Upper lobe of left lung (tissue), 6 donors: ENCODE data around the gene SPINT2. TPM values are rescaled to one million over a fixed set of nuclear protein-coding genes. Genes with fewer than 3 reads are reported as not detected.

Source experiments
- ATAC-seq, 2 donors: fragments of 200-7000 bp; cut with Tn5 transposase; one replicate each; pipeline ENCODE4 v1.9.1; 2022; ENCODE audit warnings: mild to moderate bottlenecking in 2 of 2, moderate library complexity in 2 of 2; ENCODE audit not compliant: low FRiP score in 2 of 2
- DNase-seq, 2 donors: peaks; one replicate each; pipeline ENCODE4 v3.0.0-alpha.2; 2019 to 2020
- H3K27ac ChIP-seq, 4 donors: fragments of 200-600 bp; sonication (generic); one replicate each; pipeline ENCODE4 v1.5.1; 2016 to 2019
- H3K27me3 ChIP-seq, 4 donors: fragments of 200-600 bp; sonication (generic); one replicate each; pipeline ENCODE4 v1.5.1; 2017 to 2019
- H3K36me3 ChIP-seq, 4 donors: fragments of 200-600 bp; sonication (generic); one replicate each; pipeline ENCODE4 v1.5.1; 2016 to 2019
- H3K4me1 ChIP-seq, 4 donors: fragments of 200-600 bp; sonication (generic); one replicate each; pipeline ENCODE4 v1.5.1; 2018 to 2019
- H3K4me3 ChIP-seq, 4 donors: fragments of 200-600 bp; sonication (generic); one replicate each; pipeline ENCODE4 v1.5.1; 2017 to 2019; ENCODE audit warnings: mild to moderate bottlenecking in 2 of 4, moderate library complexity in 1 of 4
- H3K9me3 ChIP-seq, 4 donors: fragments of 200-600 bp; sonication (generic); one replicate each; pipeline ENCODE4 v1.5.1; 2018 to 2019
- CTCF ChIP-seq, 6 experiments: fragments of 450-650 bp in 4 of 6; fragments of 200-600 bp in 2 of 6; sonication (generic) in 2 of 6; IDR thresholded peaks; one replicate each; pipeline ENCODE4 v1.5.1; 2016 to 2019; ENCODE audit warnings: antibody characterized with exemption in 6 of 6
- EP300 ChIP-seq, 4 donors: sonication (generic); formaldehyde crosslinking; IDR thresholded peaks; one replicate each; pipeline ENCODE4 v1.5.1; 2017; ENCODE audit warnings: antibody characterized with exemption in 4 of 4, control low read depth in 2 of 4
- POLR2A ChIP-seq, 4 donors: fragments of 450-650 bp; IDR thresholded peaks; one replicate each; pipeline ENCODE4 v1.5.1; 2016 to 2017; ENCODE audit warnings: antibody characterized with exemption in 4 of 4, mild to moderate bottlenecking in 2 of 4
- POLR2AphosphoS5 ChIP-seq, 2 donors: sonication (generic); formaldehyde crosslinking; IDR thresholded peaks; one replicate each; pipeline ENCODE4 v1.5.1; 2017; ENCODE audit warnings: antibody characterized with exemption in 2 of 2
- WGBS, 2 donors: methylation state at CpG; one replicate each; pipeline ENCODE4 v1.1.5; 2017 to 2018; 5-methylcytosine and 5-hydroxymethylcytosine counted together
- total RNA-seq, 6 donors: library from RNA; depleted of rRNA in 4 of 6; stranded (reverse); fragments of >200 nt in 4 of 6; gene quantifications; one replicate each; pipeline versions ENCODE4 v1.1.0 to v1.2.1, GENCODE V29; 2016 to 2021
- donor health status: DM: no; HTN: no; CAD: no; lungs with moderate emphysema.
- donor health status: DM: no; HTN: yes; CAD: no; lungs with severe emphysema.

The SPINT2 gene
- total RNA-seq, 6 donors from 2014 or later: 192 to 583 (median 317) TPM

GRCh38 chr19:38265213-38265861 lies 964 bp downstream of the SPINT2 start:
- 32 to 40% methylated on average over 14 of the region's 14 CpGs for WGBS, 2 donors
- Histone ChIP-seq H3K4me3 (peak overlapping the region; percentile 52 to 78 (median 72)), H3K4me1 (peaks cover 16 to 48% (median 31%) of the 10 kb centered on the region in 4 donors), H3K27me3 (no peaks in the 10 kb centered on the region), H3K36me3 (no peaks in the 10 kb centered on the region), H3K27ac (peak overlapping the region; percentile 91 to 97 (median 96)), H3K9me3 (no peaks in the 10 kb centered on the region)
- peak; percentile 3 to 44 for ATAC-seq
- DNase-seq: peak in 1 of 2 donors; percentile 77
- TF ChIP-seq POLR2A (IDR thresholded peaks at IDR 0.05): no peak
- TF ChIP-seq POLR2AphosphoS5 (IDR thresholded peaks at IDR 0.05): peak; percentile 19
- TF ChIP-seq CTCF (IDR thresholded peaks at IDR 0.05): peak in 1 of 6 experiments; percentile 8
- no peak for TF ChIP-seq EP300 (IDR thresholded peaks at IDR 0.05)

- DNase-seq (peak in 1 of 2 donors; percentile 63), ATAC-seq (no peak)
- H3K27me3 ChIP-seq: no peaks in the 10 kb centered on the region
- H3K36me3 ChIP-seq: no peaks in the 10 kb centered on the region
- H3K4me1 ChIP-seq: peaks cover 16 to 54% (median 32%) of the 10 kb centered on the region in 4 donors
- WGBS, 2 donors: 56 to 74% methylated on average over 12 of the region's 12 CpGs
- H3K4me3 ChIP-seq: peak overlapping the region in 3 of 4 donors; percentile 68 to 78 (median 76)
- H3K9me3 ChIP-seq: no peaks in the 10 kb centered on the region
- no peak for TF ChIP-seq POLR2A (IDR thresholded peaks at IDR 0.05)
- TF ChIP-seq EP300 (IDR thresholded peaks at IDR 0.05): no peak
- TF ChIP-seq POLR2AphosphoS5 (IDR thresholded peaks at IDR 0.05): no peak
- no peak for TF ChIP-seq CTCF (IDR thresholded peaks at IDR 0.05)
- peak overlapping the region; percentile 91 to 97 (median 96) for H3K27ac ChIP-seq
These were observed 1.6 kb downstream of the SPINT2 start for GRCh38 chr19:38265921-38266429.

- DNase-seq: no peak
- H3K27ac ChIP-seq: peak overlapping the region; percentile 72 to 97 (median 93)
- ATAC-seq: no peak
- TF ChIP-seq EP300 (IDR thresholded peaks at IDR 0.05) (no peak), CTCF (IDR thresholded peaks at IDR 0.05) (no peak), POLR2AphosphoS5 (IDR thresholded peaks at IDR 0.05) (peak in 1 of 2 donors; percentile 38), POLR2A (IDR thresholded peaks at IDR 0.05) (no peak)
- WGBS, 2 donors: 46 to 65% methylated on average over 11 to 12 of the region's 12 CpGs
- H3K27me3 ChIP-seq: no peaks in the 10 kb centered on the region
- peaks cover 16 to 59% (median 32%) of the 10 kb centered on the region in 4 donors for H3K4me1 ChIP-seq
- H3K36me3 ChIP-seq: no peaks in the 10 kb centered on the region
- peak overlapping the region in 3 of 4 donors; percentile 3 to 78 (median 76) for H3K4me3 ChIP-seq
- no peaks in the 10 kb centered on the region for H3K9me3 ChIP-seq
These were observed 2.7 kb downstream of the SPINT2 start for GRCh38 chr19:38266981-38267597.

- ATAC-seq: no peak
These were observed 3.5 kb downstream of the SPINT2 start for GRCh38 chr19:38267761-38268483.

More at GRCh38 chr19:38267761-38268483, 3.5 kb downstream of the SPINT2 start:
- TF ChIP-seq POLR2AphosphoS5 (IDR thresholded peaks at IDR 0.05) (no peak), EP300 (IDR thresholded peaks at IDR 0.05) (no peak), CTCF (IDR thresholded peaks at IDR 0.05) (no peak)
- peak overlapping the region; percentile 72 to 97 (median 93) for H3K27ac ChIP-seq
- H3K4me3 ChIP-seq: peak overlapping the region in 1 of 4 donors; percentile 76
- no peaks in the 10 kb centered on the region for H3K9me3 ChIP-seq
- no peaks in the 10 kb centered on the region for H3K36me3 ChIP-seq
- peak in 1 of 2 donors; percentile 79 for DNase-seq
- H3K27me3 ChIP-seq: no peaks in the 10 kb centered on the region
- peaks cover 16 to 59% (median 32%) of the 10 kb centered on the region in 4 donors for H3K4me1 ChIP-seq
- WGBS, 2 donors: 54 to 58% methylated on average over 12 of the region's 12 CpGs
